GM19328 (cell line): ENCODE data around the gene NBAS.
"Not testable (repeated sequence)": the region's sequence is repeated elsewhere in the genome, so short reads cannot be mapped to it uniquely, and the experiment has no call there.

ENCODE experiments used
- ATAC-seq: cut with Tn5 transposase; IDR thresholded peaks from one replicate; pipeline ENCODE4 v1.9.1; 2021; ENCODE audit warnings: mild to moderate bottlenecking, moderate library complexity; ENCODE audit not compliant: unreplicated experiment

Gene NBAS

GRCh38 chr2:15485949-15486348 is 75.2 kb downstream of the NBAS start:
- no peak for ATAC-seq

DNA sequence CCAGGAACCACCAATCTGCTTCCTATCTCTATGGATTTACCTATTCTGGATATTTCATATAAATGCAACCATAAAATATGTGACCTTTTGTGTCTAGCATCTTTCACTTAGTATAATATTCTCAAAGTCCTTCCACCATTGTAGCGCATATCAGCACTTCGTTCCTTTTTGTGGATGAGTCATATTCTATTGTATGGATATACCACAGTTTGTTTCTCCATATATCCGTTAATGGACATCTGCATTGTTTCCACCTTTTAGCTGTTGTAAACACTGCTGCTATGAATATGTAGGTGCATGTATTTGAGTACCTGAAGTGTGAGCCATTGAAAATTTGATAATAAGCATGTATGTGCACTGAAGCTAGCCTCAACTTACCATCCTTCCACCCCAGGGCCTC is 80.1 kb downstream of the NBAS start:
- ATAC-seq, result no peak

DNA sequence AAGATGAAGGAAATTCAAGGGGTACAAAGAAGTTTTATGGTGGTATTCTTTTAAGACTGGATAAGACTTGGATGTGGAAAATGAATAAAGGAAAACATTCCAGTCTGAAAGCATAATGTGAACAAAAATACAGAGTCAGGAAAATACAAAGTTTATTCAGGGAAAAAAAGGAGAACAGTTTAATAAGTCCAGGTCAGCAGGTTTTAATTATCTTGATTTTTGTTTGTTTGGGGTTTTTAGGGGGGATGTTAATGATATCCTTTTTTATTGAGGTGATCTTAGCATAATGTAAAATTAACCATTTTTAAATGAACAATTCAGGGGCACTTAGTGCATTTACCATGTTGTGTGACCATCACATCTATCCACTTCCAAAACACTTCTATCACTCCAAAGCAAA is 80.6 kb downstream of the NBAS start:
- no peak for ATAC-seq

DNA sequence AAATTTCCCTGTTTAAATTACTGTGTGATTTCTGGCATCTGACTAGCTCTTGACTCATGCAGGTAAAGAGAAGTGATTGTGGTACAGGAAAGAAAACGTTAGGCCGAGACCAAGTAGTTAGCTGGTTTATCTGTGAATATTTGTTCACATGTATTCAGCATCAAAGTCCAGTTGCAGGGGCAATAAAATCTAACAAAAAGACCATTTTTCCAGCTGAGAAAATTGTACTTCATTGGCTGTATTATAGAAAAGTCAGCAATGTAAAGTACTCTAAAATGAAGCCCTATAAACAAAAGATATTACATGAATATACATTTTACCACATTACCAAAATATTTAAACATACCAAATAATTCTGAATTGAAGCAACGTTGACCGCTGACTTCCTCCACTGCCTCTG is 88.3 kb downstream of the NBAS start:
- no peak for ATAC-seq

DNA sequence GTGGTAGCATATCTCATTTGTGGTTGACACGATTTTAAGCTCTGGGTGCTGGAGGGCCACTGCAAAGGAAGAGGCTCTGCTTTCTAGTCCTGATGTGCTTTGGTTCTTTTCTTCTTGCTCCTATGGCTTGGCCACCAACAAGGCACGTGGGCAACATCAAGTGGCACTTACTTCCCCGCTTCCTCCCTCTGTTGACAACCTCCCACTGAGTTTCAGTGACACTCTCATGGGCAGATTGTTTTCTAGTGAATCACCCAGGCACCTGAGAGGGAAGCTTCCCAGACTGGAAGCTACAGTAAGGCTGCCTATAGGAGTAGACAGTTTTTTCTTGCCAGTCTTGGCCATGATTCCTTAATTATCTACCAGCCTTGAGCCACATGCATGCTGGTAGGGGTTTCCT is 89.0 kb downstream of the NBAS start:
- ATAC-seq, result no peak

- no peak for ATAC-seq
Measured at GRCh38 chr2:15471606-15472005, 89.5 kb downstream of the NBAS start.

- ATAC-seq, result no peak
Measured at GRCh38 chr2:15460112-15460620, 101.0 kb downstream of the NBAS start.

- ATAC-seq, result no peak
Measured at GRCh38 chr2:15458277-15458676, 102.9 kb downstream of the NBAS start.

GRCh38 chr2:15457868-15458267 is 103.3 kb downstream of the NBAS start:
- no peak for ATAC-seq

- no peak for ATAC-seq
Measured at GRCh38 chr2:15456352-15456751, 104.8 kb downstream of the NBAS start.

DNA sequence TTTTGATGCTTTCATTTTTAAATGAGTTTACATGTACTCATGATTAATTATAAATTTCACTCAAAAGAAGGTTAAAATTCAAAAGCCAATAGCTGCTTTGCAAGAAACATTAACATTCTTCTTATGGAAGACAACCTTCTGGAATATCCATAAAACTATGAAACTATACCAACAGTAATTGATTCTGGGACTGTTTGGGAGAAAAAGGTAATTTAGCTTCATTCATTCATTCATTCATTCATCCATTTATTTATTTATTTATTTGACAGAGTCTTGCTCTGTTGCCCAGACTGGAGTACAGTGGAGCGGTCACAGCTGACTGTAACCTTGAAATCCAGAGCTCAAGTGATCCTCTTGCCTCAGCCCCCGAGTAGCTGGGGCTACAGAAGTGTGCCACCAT is 110.3 kb downstream of the NBAS start:
- ATAC-seq, result no peak

DNA sequence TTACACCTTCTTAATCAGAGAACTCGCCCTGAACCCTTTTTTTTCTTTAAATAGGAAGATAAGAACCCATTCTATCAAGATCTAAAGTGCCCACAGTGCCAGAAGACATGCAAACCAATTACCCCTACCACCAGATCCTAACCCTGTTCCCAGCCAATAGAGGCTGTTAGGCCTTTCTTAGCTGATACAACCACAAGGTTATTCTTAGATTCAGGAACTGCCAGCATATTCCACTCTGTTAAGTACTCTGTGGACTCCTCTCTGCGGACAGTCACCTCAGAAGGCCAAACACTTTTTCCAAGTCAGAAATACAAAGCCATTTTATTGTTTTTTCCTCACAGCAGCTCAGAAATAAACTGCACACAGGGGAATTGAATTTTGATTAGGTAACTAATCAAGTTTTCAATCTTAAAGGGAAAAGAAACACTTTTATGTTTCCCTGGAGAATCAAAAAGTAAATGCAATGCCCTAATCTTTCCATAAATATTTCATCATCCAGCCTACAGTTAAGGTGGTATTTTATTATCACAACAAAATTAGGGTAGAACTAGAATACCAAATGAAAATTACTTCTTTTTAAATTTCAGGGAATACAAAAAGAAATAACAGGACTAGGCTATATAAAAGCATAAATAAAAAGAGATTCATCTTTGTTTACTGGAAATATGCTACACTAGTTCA is 111.4 kb downstream of the NBAS start:
- ATAC-seq, result no peak

GRCh38 chr2:15448250-15448839 is 112.8 kb downstream of the NBAS start:
- no peak for ATAC-seq

DNA sequence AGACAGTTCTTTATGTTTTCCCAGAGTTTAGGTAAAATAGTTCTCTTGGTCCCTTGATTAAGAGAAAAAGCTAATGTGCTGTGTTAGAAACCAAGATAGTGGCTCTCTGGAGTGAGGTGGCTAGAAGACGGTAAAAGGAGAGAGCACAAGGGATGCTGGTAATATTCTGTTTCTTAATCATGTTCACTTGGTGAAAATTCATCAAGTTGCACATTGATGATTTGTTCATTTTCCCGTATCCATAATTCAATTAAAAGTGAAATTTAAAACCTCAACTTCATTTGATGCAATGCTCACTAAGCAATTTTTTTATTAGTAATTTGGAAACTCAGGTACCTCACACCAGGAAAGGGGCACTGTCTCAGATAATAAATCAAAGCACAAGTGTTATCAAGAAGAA is 113.8 kb downstream of the NBAS start:
- ATAC-seq, result no peak

DNA sequence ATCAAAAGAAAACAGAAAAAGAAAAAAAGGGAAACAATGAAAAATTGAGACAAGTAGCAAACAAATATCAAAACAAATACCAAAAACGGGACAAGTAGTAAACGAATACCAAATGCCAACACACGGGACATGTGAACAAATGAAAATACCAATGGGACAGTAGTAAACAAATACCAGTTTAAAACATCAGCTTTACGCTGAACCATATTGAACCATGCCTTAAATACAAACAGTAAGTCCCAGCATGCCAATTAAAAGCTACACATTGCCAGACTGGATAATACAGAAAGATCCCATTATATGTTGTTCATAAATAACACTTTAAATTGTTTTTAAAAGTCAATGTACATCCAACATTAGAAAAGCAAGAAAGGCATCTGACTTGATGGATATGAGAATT is 114.2 kb downstream of the NBAS start:
- no peak for ATAC-seq

DNA sequence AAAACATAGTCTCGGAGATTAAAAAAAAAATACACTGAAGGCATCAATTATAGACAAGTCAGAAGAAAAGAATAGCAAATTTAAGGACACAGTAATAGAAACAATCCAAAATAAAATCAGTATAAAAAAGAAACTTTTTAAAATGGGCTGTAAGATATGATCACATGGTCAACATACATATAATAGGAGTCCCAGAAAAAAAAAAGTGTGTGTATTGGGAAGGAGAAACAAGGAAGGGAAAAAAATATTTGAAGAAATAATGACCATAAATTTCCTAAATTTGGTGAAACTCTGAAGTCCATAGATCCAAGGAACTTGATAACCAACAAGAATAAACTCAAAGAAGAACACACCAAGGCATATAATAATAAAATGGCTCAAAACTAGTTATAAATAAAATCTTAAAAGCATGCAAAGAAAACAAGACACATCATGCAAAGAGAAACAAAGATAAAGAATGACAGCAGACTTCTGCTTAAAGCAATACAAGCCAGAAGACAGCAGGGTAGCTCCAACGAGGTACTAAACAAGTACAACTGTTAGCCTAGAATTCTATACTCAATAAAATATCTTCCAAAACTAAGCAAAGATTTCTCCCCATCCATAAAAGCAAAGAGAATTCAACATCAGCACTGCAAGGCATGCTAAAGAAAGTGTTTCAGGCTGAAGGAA is 115.1 kb downstream of the NBAS start:
- no peak for ATAC-seq

GRCh38 chr2:15439768-15440524 is 121.2 kb downstream of the NBAS start:
- not testable (repeated sequence) for ATAC-seq

GRCh38 chr2:15439366-15439765 is 121.8 kb downstream of the NBAS start:
- not testable (repeated sequence) for ATAC-seq

- ATAC-seq, result no peak
Measured at GRCh38 chr2:15436195-15436594, 124.9 kb downstream of the NBAS start.

DNA sequence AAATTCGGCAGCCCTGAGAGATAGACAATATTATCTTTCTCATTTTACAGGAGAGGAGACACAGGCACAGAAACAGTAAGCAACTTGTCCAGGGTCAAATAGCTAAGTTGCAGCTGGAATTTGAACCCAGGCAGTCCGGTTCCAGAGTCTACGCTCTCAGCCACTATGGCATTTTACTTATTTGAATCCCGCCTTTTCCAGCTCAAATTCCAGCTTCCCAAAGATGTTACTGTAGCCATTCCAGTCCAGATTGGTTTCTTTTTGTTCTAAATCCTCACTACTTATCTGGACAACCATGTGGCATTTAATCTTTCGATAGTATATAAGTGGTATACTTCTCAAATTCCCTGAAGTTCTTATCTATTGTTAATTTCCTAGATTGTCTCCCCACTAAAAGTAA is 125.7 kb downstream of the NBAS start:
- no peak for ATAC-seq

DNA sequence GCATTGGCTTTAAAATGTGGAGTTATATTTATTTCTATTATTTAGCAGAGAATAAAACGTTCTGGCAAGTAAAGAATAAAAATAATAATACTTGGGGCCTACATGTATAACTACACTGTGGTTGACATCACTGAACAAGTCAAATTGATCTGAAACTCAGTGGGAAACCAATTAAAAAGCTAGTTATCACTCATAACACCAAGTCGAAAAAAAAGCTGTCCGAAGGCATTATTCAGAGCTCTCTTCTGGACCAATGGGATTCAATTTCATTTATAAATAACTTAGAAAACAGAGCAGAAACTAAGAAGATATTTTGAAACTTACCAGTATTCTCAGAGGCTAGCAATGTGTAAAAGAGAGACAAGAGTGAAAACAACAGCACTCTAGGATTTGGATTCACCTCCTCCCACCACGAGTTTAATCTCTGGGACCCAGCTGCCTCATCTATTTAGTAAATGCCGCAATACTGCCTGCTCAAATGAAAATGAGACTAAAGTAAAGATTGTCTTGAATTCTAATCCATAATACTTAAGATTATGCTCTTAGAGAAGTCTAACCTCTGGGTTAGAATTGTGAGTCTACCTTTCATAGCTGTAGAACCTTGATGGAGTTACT is 128.4 kb downstream of the NBAS start:
- ATAC-seq, result no peak
